H1 (cell line): Measurements from ENCODE around the gene PNMA8B. TPM values are rescaled to one million over a fixed set of nuclear protein-coding genes. Genes with fewer than 3 reads are reported as not detected.

Experiments
- CTCF ChIA-PET: fragments of 300-600 bp; sonication (Branson Sonifier 250); formaldehyde crosslinking; loops from one replicate; lab custom pipeline; 2021; ENCODE audit not compliant: partially characterized antibody; lab: Charles Lee
- POLR2A ChIA-PET: fragments of 300-600 bp; sonication (Branson Sonifier 250); formaldehyde crosslinking; loops from one replicate; lab custom pipeline; 2021; ENCODE audit warnings: inconsistent platforms; ENCODE audit not compliant: partially characterized antibody; lab: Charles Lee
- DNase-seq, 2 experiments: peaks; one replicate each; pipeline versions ENCODE4 v3.0.0 to v3.0.0-alpha.2; 2010 to 2022; ENCODE audit warnings: low spot score in 2 of 2, low read depth in 1 of 2, mixed read lengths in 1 of 2
- FAIRE-seq: peaks from 2 replicates; lab custom pipeline; 2011; peaks lifted over from hg19 to GRCh38; lab: Jason Lieb, UNC
- H2AFZ ChIP-seq: 2 replicates; pipeline ENCODE4 v1.8.1; 2012; ENCODE audit warnings: low read length, inconsistent platforms
- H2AK5ac ChIP-seq: 2 replicates; pipeline ENCODE4 v1.6.1; 2013; ENCODE audit warnings: low read depth, low read length
- H2BK120ac ChIP-seq: replicated peaks from 2 replicates; pipeline ENCODE3; 2013; ENCODE audit warnings: low read depth, low read length, inconsistent platforms
- H2BK12ac ChIP-seq: 2 replicates; pipeline ENCODE4 v1.6.1; 2013; ENCODE audit warnings: low read depth, low read length
- H2BK15ac ChIP-seq: 2 replicates; pipeline ENCODE4 v1.6.1; 2013; ENCODE audit warnings: low read length
- H2BK20ac ChIP-seq: 2 replicates; pipeline ENCODE4 v1.6.1; 2013; ENCODE audit warnings: low read length
- H2BK5ac ChIP-seq: 2 replicates; pipeline ENCODE4 v1.6.1; 2013; ENCODE audit warnings: low read depth, low read length
- H3K14ac ChIP-seq: 2 replicates; pipeline ENCODE4 v1.6.1; 2013; ENCODE audit warnings: inconsistent platforms; ENCODE audit not compliant: insufficient read length
- H3K18ac ChIP-seq: 2 replicates; pipeline ENCODE4 v1.6.1; 2013; ENCODE audit warnings: low read length; ENCODE audit errors: extremely low read depth
- H3K23ac ChIP-seq: 2 replicates; pipeline ENCODE4 v1.6.1; 2013; ENCODE audit warnings: inconsistent platforms; ENCODE audit not compliant: insufficient read length
- H3K23me2 ChIP-seq: 2 replicates; pipeline ENCODE4 v1.6.1; 2013; ENCODE audit warnings: low read depth, low read length
- H3K27ac ChIP-seq: 2 replicates; pipeline ENCODE4 v1.6.1; 2011; ENCODE audit warnings: low read depth, low read length, inconsistent platforms
- H3K27me3 ChIP-seq, 4 experiments: replicated peaks in 1 of 4; 1 replicate in 1 of 4; 2 replicates in 3 of 4; pipeline versions ENCODE4 v1.6.1 to v1.8.1; 2011 to 2013; ENCODE audit warnings: low read length in 3 of 4, mild to moderate bottlenecking in 3 of 4, inconsistent platforms in 2 of 4, mixed read lengths in 2 of 4, moderate library complexity in 1 of 4; ENCODE audit not compliant: control insufficient read depth in 3 of 4, insufficient read depth in 3 of 4; ENCODE audit errors: extremely low read depth in 1 of 4
- H3K36me3 ChIP-seq, 4 experiments: 2 replicates each; pipeline versions ENCODE4 v1.6.1 to v1.8.1; 2011 to 2013; ENCODE audit warnings: mild to moderate bottlenecking in 4 of 4, low read length in 3 of 4, moderate library complexity in 2 of 4, control low read depth in 1 of 4, inconsistent platforms in 1 of 4; ENCODE audit not compliant: insufficient read depth in 4 of 4, control insufficient read depth in 2 of 4
- H3K4ac ChIP-seq: replicated peaks from 2 replicates; pipeline ENCODE3; 2013; ENCODE audit warnings: low read length, low read depth, mixed read lengths, inconsistent platforms; ENCODE audit not compliant: insufficient read length
- H3K4me1 ChIP-seq, 4 experiments: replicated peaks in 1 of 4; 1 replicate in 1 of 4; 2 replicates in 3 of 4; pipeline versions ENCODE4 v1.6.1 to v1.8.1; 2011 to 2013; ENCODE audit warnings: low read length in 3 of 4, inconsistent platforms in 2 of 4, mixed read lengths in 1 of 4; ENCODE audit not compliant: insufficient read depth in 4 of 4, control insufficient read depth in 3 of 4
- H3K4me2 ChIP-seq, 2 experiments: 2 replicates each; pipeline versions ENCODE4 v1.6.1 to v1.8.1; 2011 to 2013; ENCODE audit warnings: low read depth in 2 of 2, low read length in 2 of 2, control low read depth in 1 of 2, inconsistent platforms in 1 of 2, mild to moderate bottlenecking in 1 of 2; ENCODE audit not compliant: insufficient read depth in 1 of 2
- H3K4me3 ChIP-seq, 4 experiments: fragments of 200-600, 300-600 bp in 1 of 4; sonication (generic), shearing (Covaris generic), sonication (Bioruptor Twin) in 1 of 4; 2 replicates each; pipeline versions ENCODE4 v1.5.1 to v1.8.1; 2011 to 2016; ENCODE audit warnings: low read length in 4 of 4, low read depth in 3 of 4, control low read depth in 2 of 4, inconsistent platforms in 2 of 4, mild to moderate bottlenecking in 2 of 4, mixed read lengths in 1 of 4, moderate library complexity in 1 of 4; ENCODE audit not compliant: insufficient read depth in 2 of 4; ENCODE audit errors: extremely low read depth in 1 of 4
- H3K56ac ChIP-seq: replicated peaks from 2 replicates; pipeline ENCODE3; 2013; ENCODE audit warnings: low read depth, mild to moderate bottlenecking, mixed read lengths, low read length, inconsistent platforms; ENCODE audit not compliant: insufficient read length
- H3K79me1 ChIP-seq: 2 replicates; pipeline ENCODE4 v1.6.1; 2013; ENCODE audit warnings: low read depth, low read length, control low read depth
- H3K79me2 ChIP-seq, 2 experiments: 2 replicates each; pipeline versions ENCODE4 v1.6.1 to v1.8.1; 2012 to 2013; ENCODE audit warnings: low read length in 2 of 2, mild to moderate bottlenecking in 2 of 2, inconsistent platforms in 1 of 2; ENCODE audit not compliant: insufficient read depth in 2 of 2, control insufficient read depth in 1 of 2
- H3K9ac ChIP-seq, 4 experiments: replicated peaks in 1 of 4; 1 replicate in 1 of 4; 2 replicates in 3 of 4; pipeline versions ENCODE4 v1.6.1 to v1.8.1; 2011 to 2013; ENCODE audit warnings: low read depth in 3 of 4, low read length in 3 of 4, control low read depth in 2 of 4, mild to moderate bottlenecking in 2 of 4, moderate library complexity in 2 of 4, inconsistent platforms in 1 of 4; ENCODE audit errors: extremely low read depth in 1 of 4
- H3K9me3 ChIP-seq, 2 experiments: 2 replicates each; pipeline versions ENCODE4 v1.6.1 to v1.8.1; 2012 to 2013; ENCODE audit warnings: mild to moderate bottlenecking in 2 of 2, moderate library complexity in 2 of 2, control low read depth in 1 of 2, inconsistent platforms in 1 of 2, low read depth in 1 of 2, low read length in 1 of 2, mixed read lengths in 1 of 2; ENCODE audit not compliant: insufficient read depth in 2 of 2
- H4K20me1 ChIP-seq, 2 experiments: replicated peaks in 1 of 2; 2 replicates each; pipeline versions ENCODE3 to v1.8.1; 2011 to 2013; ENCODE audit warnings: inconsistent platforms in 2 of 2, low read length in 2 of 2, mild to moderate bottlenecking in 1 of 2; ENCODE audit not compliant: insufficient read depth in 2 of 2, control insufficient read depth in 1 of 2
- H4K5ac ChIP-seq: 2 replicates; pipeline ENCODE4 v1.6.1; 2013; ENCODE audit warnings: low read length, low read depth, mixed read lengths, inconsistent platforms; ENCODE audit not compliant: insufficient read length
- H4K8ac ChIP-seq: 2 replicates; pipeline ENCODE4 v1.8.0; 2013; ENCODE audit warnings: mild to moderate bottlenecking, moderate library complexity, low read length, inconsistent platforms; ENCODE audit not compliant: insufficient read depth; ENCODE audit errors: extremely low read depth
- H4K91ac ChIP-seq: replicated peaks from 2 replicates; pipeline ENCODE3; 2013; ENCODE audit warnings: low read length, mixed read lengths, inconsistent platforms; ENCODE audit not compliant: insufficient read length
- ATF3 ChIP-seq: IDR thresholded peaks from 2 replicates; pipeline ENCODE4 v1.6.1; 2011; ENCODE audit warnings: low read depth, mild to moderate bottlenecking, low read length; ENCODE audit not compliant: insufficient read depth
- BACH1 ChIP-seq: IDR thresholded peaks from 2 replicates; pipeline ENCODE4 v1.6.1; 2012; ENCODE audit warnings: low read length, improper control_type of control experiment
- BRCA1 ChIP-seq: IDR thresholded peaks from 2 replicates; pipeline ENCODE4 v1.6.1; 2012; ENCODE audit warnings: low read depth, low read length, improper control_type of control experiment
- CREB1 ChIP-seq: IDR thresholded peaks from 2 replicates; pipeline ENCODE4 v1.6.1; 2012; ENCODE audit warnings: inconsistent platforms
- EGR1 ChIP-seq: IDR thresholded peaks from 2 replicates; pipeline ENCODE4 v1.6.1; 2011; ENCODE audit warnings: low read depth, low read length, borderline replicate concordance
- HDAC2 ChIP-seq, 2 experiments: fragments of 300-600 bp in 1 of 2; sonication (generic) in 1 of 2; IDR thresholded peaks; 2 replicates each; pipeline ENCODE4 v1.6.1; 2011 to 2012; ENCODE audit warnings: low read depth in 2 of 2, low read length in 2 of 2, mild to moderate bottlenecking in 2 of 2, moderate library complexity in 2 of 2, borderline replicate concordance in 1 of 2, inconsistent platforms in 1 of 2
- RFX5 ChIP-seq: IDR thresholded peaks from 2 replicates; pipeline ENCODE4 v1.6.1; 2011; ENCODE audit warnings: low read depth, low read length, improper control_type of control experiment, borderline replicate concordance
- SIX5 ChIP-seq: IDR thresholded peaks from 2 replicates; pipeline ENCODE4 v1.6.1; 2011; ENCODE audit warnings: mild to moderate bottlenecking, low read depth, low read length
- SRF ChIP-seq: IDR thresholded peaks from 2 replicates; pipeline ENCODE4 v1.6.1; 2011; ENCODE audit warnings: mild to moderate bottlenecking, low read depth, low read length, moderate library complexity
- TBP ChIP-seq: IDR thresholded peaks from 2 replicates; pipeline ENCODE4 v1.6.1; 2011; ENCODE audit warnings: low read depth, low read length, improper control_type of control experiment
- TEAD4 ChIP-seq: IDR thresholded peaks from 2 replicates; pipeline ENCODE4 v1.6.1; 2012; ENCODE audit warnings: low read depth, low read length, inconsistent platforms, mixed read lengths
- WGBS, 2 experiments: shearing (Covaris generic) in 1 of 2; methylation state at CpG; one replicate each; pipeline versions ENCODE4 v1.1.6 to v1.1.7; 2013 to 2015; ENCODE audit warnings: low lambda C conversion rate in 2 of 2, mixed read lengths in 2 of 2, inconsistent platforms in 1 of 2, low coverage in 1 of 2, missing lambda C conversion rate in 1 of 2; ENCODE audit not compliant: insufficient replicate concordance in 2 of 2, insufficient coverage in 1 of 2, insufficient read length in 1 of 2; ENCODE audit errors: extremely low coverage in 1 of 2, missing lambda C conversion rate in 1 of 2; 5-methylcytosine and 5-hydroxymethylcytosine counted together
- polyA plus RNA-seq, 7 experiments: library from polyadenylated mRNA; depleted of rRNA in 3 of 7; stranded (reverse) in 5 of 7; unstranded in 2 of 7; fragments of >200 nt in 5 of 7; fragments of 200-250 nt in 2 of 7; gene quantifications; 1 replicate in 5 of 7; 2 replicates in 1 of 7; 4 replicates in 1 of 7; pipeline versions ENCODE4 v1.2.1 to v1.2.3, GENCODE V29; 2011 to 2013; ENCODE audit warnings: missing spikeins in 2 of 7, mixed read lengths in 2 of 7
- total RNA-seq: library from RNA; stranded (reverse); fragmentation: NEBNext Ultra II Directional; extraction: Animal tissue kit (Norgen Biotek cat#: 25700); gene quantifications from 2 replicates; pipeline ENCODE4 v1.2.1, GENCODE V29; 2021

The PNMA8B gene
- total and polyA plus RNA-seq, 2 of the 8 experiments (the other 6 are each of a cell fraction or from before 2014, with no cell fraction given), result 0.48 to 1.4 TPM

- Histone ChIP-seq H2BK120ac (no peak overlapping the region), H3K36me3 (no peaks in the 10 kb centered on the region; a peak in 1 of 8 replicates), H3K14ac (no peak overlapping the region), H2BK15ac (no peak overlapping the region), H3K4me1 (peaks cover 0 to 12% (median 7%) of the 10 kb centered on the region in 4 experiments; a peak in 6 of 7 replicates), H3K4ac (no peak overlapping the region), H3K23ac (no peak overlapping the region), H2AK5ac (no peak overlapping the region), H3K27ac (no peak overlapping the region), H3K79me2 (peaks cover 0 to 9% of the 10 kb centered on the region in 2 experiments; a peak in 1 of 4 replicates), H2AFZ (no peak overlapping the region), H4K8ac (peak overlapping the region; percentile 22; the same call in 1 of the 2 replicates), H3K4me3 (no peak overlapping the region), H2BK5ac (no peak overlapping the region), H3K56ac (no peak overlapping the region), H3K27me3 (peaks cover 0 to 7% (median 0%) of the 10 kb centered on the region in 4 experiments; a peak in 3 of 7 replicates), H2BK12ac (no peak overlapping the region), H4K5ac (no peak overlapping the region), H3K9ac (no peak overlapping the region), H4K20me1 (no peaks in the 10 kb centered on the region), H3K9me3 (no peaks in the 10 kb centered on the region), H3K23me2 (peaks cover 9% of the 10 kb centered on the region), H3K4me2 (no peak overlapping the region), H2BK20ac (no peak overlapping the region), H3K79me1 (no peaks in the 10 kb centered on the region; the same call in 1 of the 2 replicates), H4K91ac (no peak overlapping the region), H3K18ac (no peak overlapping the region)
- ChIA-PET CTCF (interaction anchor here (0.7 to 2.6 kb wide), 9 partner anchors 10 to 194 kb away, joined by 3 to 16 read pairs (median 4); no protein-coding TSS in a partner anchor), POLR2A (interaction anchor here (0.9 to 2.1 kb wide), 2 partner anchors 10 to 106 kb away, joined by 3 to 9 read pairs; no protein-coding TSS in a partner anchor)
- WGBS, 2 experiments, result 88% methylated on average over 8 of the region's 8 CpGs; no CpG with 5 or more reads in 1 of the 2 experiments
- FAIRE-seq (no peak), DNase-seq (no peak)
- TF ChIP-seq TBP (no peak), ATF3 (no peak), CREB1 (no peak), BACH1 (no peak), SIX5 (no peak), EGR1 (no peak), RFX5 (no peak), HDAC2 (IDR thresholded peaks at IDR 0.05; ENCODE audit: borderline replicate concordance in 1 of 2, low read depth in 2 of 2, low read length in 2 of 2) (no peak), SRF (no peak), TEAD4 (no peak), BRCA1 (no peak)
These were observed 21.5 kb downstream of the PNMA8B start for GRCh38 chr19:46474211-46474610.
